IPS DF 6.9 (cell line): ENCODE measurements around the gene MIX23.

ENCODE experiments used
- DNase-seq: peaks from one replicate; pipeline ENCODE4 v3.0.0-alpha.2; 2013; ENCODE audit warnings: low read depth, low spot score
- H3K27ac ChIP-seq: one replicate; pipeline ENCODE4 v1.5.1; 2013; ENCODE audit warnings: low read length, control low read depth
- H3K27me3 ChIP-seq: 2 replicates; pipeline ENCODE4 v1.6.1; 2013; ENCODE audit warnings: mild to moderate bottlenecking, low read length; ENCODE audit not compliant: control insufficient read depth, insufficient read depth
- H3K36me3 ChIP-seq: 2 replicates; pipeline ENCODE4 v1.6.1; 2013; ENCODE audit warnings: low read length; ENCODE audit not compliant: control insufficient read depth, insufficient read depth
- H3K4me1 ChIP-seq: 2 replicates; pipeline ENCODE4 v1.6.1; 2013; ENCODE audit warnings: low read length; ENCODE audit not compliant: control insufficient read depth, insufficient read depth
- H3K4me3 ChIP-seq: 2 replicates; pipeline ENCODE4 v1.5.1; 2013; ENCODE audit warnings: mild to moderate bottlenecking, low read length
- H3K9me3 ChIP-seq: 2 replicates; pipeline ENCODE4 v1.6.1; 2013; ENCODE audit warnings: low read length, inconsistent platforms; ENCODE audit not compliant: control insufficient read depth, insufficient read depth
- WGBS: extraction: QIAGEN DNeasy Blood & Tissue Kit; methylation state at CpG from one replicate; pipeline ENCODE4 v1.1.7; 2013; ENCODE audit warnings: mixed read lengths, missing lambda C conversion rate; ENCODE audit not compliant: insufficient read length, insufficient coverage; 5-methylcytosine and 5-hydroxymethylcytosine counted together

MIX23 gene

DNA sequence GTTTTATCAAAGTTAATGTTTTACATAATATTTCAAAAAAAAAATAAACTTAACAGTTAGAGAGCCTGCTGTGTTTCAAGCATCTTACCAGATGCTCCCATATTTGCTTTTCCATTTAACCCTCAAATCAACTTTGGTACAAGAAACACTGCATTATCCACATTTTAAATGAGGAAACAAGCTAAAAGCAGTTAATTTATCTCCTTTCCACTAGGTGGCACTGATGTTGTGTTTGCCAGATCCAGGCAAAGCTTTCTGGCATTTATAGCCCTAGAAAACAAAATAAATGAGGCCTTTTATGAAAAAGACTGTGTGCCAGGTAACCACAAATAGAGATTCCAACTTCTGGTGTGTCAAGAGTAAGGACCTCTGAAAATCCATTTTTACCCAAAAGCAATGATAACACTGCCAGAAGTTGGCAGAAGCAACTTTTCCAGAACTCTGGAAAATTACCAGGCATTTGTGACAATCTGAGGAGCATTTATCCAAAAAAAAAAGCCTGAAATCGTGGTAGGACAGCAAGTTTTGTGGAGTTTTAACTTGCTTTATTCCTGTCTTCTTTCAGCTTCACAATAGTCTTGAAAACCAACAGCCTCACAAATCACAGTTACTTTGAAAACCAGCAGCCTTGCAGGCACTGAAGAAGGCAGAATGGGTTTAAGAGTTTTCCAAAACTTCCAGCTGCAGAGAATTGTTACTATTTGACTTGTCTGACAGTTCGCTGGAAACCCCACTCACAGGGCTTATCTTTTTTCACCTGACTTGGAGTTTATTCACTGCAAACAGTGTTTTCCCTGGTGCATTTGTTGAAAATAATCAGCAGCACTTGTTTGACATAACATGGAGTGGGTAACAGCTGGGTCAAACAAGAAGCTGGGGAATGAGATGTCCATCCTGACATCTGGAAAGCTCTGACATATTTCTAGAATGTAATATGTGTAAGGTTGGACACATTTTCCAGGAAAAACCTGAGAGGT, 10.1 kb upstream of the MIX23 start:
- H3K4me1 ChIP-seq, result no peaks in the 10 kb centered on the region
- no CpG with 5 or more reads among the region's 2 CpGs for whole genome bisulfite sequencing
- no peaks in the 10 kb centered on the region for H3K36me3 ChIP-seq
- no peak overlapping the region for H3K27ac ChIP-seq
- no peak for DNase-seq
- H3K27me3 ChIP-seq, result no peaks in the 10 kb centered on the region
- H3K4me3 ChIP-seq, result no peak overlapping the region
- H3K9me3 ChIP-seq, result no peaks in the 10 kb centered on the region

DNA sequence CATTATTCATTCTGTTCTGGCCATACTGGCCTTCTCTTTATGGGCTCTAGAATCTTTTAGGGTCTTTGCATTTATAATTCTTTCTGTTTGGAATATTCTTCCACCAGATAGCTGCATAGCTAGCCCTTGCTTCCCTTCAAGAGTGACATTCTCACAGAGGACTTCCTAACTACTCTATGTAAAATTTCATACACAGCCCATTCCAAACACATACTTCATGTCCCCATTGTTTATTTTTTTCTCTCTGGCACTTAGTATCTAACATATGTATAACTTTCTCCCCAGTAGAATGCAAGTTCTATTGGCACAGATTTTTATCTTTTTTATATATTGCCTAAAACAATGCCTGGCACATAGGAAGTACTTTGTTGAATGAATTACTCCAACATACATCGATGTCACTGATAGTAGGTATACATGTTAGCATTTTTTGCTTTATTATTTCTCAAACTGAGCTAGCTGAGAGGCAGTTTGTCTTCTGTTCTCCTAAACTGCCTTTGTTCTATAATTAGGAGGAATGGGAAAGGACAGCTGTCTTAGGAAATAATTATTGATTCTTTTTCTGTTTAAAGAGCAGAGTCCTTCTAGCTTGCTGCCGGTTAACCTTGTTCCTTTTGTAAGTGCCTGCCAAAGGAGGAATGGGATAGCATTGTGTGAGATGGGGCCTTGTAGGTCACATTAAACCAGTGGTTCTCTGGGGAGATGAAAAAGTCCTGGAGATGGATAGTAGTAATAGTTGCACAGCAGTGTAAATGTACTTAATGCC, 8.8 kb upstream of the MIX23 start:
- no CpG with 5 or more reads among the region's 2 CpGs for WGBS
- no peak for DNase-seq
- Histone ChIP-seq H3K27me3 (no peaks in the 10 kb centered on the region), H3K9me3 (no peaks in the 10 kb centered on the region), H3K4me1 (no peaks in the 10 kb centered on the region), H3K4me3 (no peak overlapping the region), H3K36me3 (no peaks in the 10 kb centered on the region), H3K27ac (no peak overlapping the region)

DNA sequence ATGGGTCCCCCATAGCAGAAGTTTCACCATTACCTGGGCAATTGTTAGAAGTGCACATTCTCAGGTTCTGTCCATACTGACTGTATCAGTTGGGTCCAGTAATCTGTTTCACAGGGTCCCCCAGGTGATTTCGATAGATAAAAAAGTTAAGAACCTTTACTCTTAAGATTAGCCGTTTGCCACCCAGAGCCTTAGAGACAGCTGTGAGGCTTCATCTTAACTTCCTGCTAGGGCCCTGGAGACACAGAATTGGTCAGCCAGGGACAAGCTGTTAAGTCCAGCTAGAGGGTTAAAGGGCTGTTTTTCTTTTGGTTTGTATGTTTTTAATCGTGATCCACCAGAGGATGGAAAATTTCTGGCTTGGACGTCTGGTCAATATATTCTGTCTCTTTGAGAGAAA, 7.6 kb upstream of the MIX23 start:
- Histone ChIP-seq H3K27me3 (no peaks in the 10 kb centered on the region), H3K4me3 (no peak overlapping the region), H3K4me1 (no peaks in the 10 kb centered on the region), H3K9me3 (no peaks in the 10 kb centered on the region), H3K27ac (no peak overlapping the region), H3K36me3 (no peaks in the 10 kb centered on the region)
- no CpG with 5 or more reads among the region's 4 CpGs for whole genome bisulfite sequencing
- no peak for DNase-seq

DNA sequence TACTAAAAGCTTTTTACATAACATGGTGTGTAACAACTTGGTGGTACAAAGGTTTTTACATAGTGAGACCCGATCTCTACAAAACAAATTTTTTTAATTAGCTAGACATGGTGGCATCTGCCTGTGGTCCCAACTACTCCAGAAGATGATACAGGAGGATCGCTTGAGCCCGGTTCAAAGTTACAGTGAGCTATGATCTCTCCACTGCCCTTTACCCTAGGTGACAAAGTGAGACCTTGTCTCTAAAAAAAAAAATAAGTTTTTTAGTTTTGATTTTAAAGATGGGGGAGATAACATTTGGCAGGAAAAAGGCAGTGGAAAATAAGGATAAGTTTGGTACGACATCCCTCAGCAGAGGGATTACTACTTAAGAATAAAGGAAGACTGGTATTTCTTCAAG, 6.9 kb upstream of the MIX23 start:
- Histone ChIP-seq H3K4me3 (no peak overlapping the region), H3K4me1 (no peaks in the 10 kb centered on the region), H3K9me3 (no peaks in the 10 kb centered on the region), H3K27me3 (no peaks in the 10 kb centered on the region), H3K36me3 (no peaks in the 10 kb centered on the region), H3K27ac (no peak overlapping the region)
- no CpG with 5 or more reads among the region's 4 CpGs for WGBS
- DNase-seq, result no peak

DNA sequence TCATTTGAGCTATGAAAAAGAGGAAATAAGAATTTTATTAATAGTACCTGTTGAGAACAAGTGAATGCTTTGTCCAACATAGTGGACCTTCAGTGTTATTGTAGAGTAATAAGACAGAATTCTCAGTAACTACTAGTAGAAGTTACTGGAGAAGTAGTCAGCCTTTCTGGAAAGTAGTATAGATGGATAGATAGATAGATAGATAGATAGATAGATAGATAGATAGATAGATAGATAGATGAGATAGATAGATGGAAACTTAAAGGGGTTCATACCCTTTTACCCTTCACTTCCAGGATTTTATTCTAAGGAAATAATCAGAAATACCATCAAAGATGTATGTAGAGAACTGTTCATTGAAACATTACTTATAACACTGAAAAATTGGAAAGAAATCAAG, 6.2 kb upstream of the MIX23 start:
- H3K9me3 ChIP-seq, result no peaks in the 10 kb centered on the region
- no peak for DNase-seq
- H3K27ac ChIP-seq, result no peak overlapping the region
- H3K4me1 ChIP-seq, result no peaks in the 10 kb centered on the region
- no peaks in the 10 kb centered on the region for H3K27me3 ChIP-seq
- H3K4me3 ChIP-seq, result no peak overlapping the region
- no peaks in the 10 kb centered on the region for H3K36me3 ChIP-seq

DNA sequence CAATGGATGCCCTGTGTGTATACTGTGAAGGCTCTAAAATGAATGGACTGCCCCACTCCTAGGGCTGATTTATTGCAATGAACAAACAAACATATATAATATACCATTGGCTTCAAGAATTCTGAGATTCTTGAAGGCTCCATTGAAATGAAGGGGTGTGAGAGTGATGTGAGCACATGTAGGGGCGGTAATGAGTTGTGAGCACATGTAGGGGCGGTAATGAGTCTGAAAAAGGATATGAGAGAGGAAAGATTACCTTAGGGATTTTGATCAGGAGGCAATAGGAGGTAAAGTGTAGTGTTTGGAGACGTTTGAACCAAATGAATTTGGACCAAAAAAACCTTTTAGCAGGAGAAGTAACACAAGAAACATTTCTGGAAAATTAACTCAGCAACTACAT, 4.7 kb upstream of the MIX23 start:
- Histone ChIP-seq H3K4me1 (no peaks in the 10 kb centered on the region), H3K27me3 (no peaks in the 10 kb centered on the region), H3K4me3 (no peak overlapping the region), H3K9me3 (no peaks in the 10 kb centered on the region), H3K36me3 (no peaks in the 10 kb centered on the region), H3K27ac (no peak overlapping the region)
- WGBS, result no CpG with 5 or more reads among the region's 3 CpGs
- DNase-seq, result no peak

DNA sequence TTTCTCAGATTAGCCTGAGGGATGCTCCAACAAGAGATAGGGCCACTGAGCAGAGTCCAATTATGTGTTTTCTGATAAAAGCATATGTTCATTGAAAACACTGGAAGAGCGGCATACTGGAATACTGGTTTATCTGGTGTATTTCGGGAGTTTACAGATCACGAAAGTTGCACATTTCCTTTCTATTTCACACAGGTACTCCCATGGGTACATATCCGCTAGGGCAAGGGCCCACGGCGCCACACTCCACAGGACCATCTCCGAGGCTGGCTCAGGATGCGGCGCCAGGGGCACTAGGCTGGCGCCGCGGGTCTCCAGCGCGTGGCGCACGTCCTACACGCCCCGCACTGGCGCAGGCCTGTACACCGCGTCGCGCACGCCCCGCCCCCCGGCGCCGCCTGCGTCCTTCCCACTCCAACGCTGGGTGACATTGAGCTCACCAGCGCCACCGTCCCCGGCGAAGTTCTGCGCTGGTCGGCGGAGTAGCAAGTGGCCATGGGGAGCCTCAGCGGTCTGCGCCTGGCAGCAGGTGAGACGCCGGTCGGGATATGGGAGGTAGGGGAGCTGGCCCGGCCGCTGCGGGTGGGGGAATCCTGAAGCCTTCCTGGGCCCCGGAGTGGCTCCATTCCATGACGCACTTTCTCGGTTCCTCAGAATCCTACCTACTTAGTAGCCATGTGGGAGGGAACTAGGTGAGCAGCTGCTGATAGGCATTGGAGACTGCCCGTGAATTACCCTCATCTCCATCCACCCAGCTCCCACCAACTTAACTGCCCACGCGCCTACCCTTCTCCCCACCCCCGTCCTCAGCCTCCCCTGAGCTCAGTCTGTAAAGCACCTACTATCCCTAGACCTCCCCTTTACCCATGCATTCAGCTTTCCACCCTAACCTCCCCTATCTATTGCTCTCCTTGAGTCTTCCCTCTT, 1.0 kb upstream of the MIX23 start, which contains the start of gene FAM162A:
TSS of gene FAM162A (plus strand) at position 412 of the 927 bp plus-strand sequence. CDS start at position 496, 84 bp downstream.
- H3K36me3 ChIP-seq, result no peaks in the 10 kb centered on the region
- no peaks in the 10 kb centered on the region for H3K4me1 ChIP-seq
- H3K27me3 ChIP-seq, result no peaks in the 10 kb centered on the region
- H3K27ac ChIP-seq, result no peak within 1 kb of the TSS
- peak within 1 kb of the TSS; percentile 98 for H3K4me3 ChIP-seq
- no CpG with 5 or more reads among the region's 52 CpGs for WGBS
- peak; percentile 94 for DNase-seq
- H3K9me3 ChIP-seq, result no peaks in the 10 kb centered on the region

DNA sequence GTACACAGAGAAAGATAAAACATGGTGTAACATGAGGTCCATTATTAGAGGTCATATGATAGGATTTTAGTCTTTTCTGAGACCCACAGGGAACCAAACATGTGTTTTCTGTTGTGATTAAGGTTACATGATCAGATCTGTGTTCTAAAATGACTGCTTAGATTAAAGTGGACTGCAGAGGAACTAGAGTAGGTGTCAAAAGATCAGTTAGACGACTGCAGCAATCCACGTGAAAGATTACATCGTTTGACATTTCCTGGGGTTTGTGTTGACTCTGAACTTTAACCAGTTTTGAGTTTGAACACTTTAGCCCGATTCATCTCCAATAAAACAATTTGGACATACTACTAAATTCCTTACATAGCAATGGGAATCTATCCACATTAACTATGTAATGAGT, 5.1 kb downstream of the MIX23 start:
- Histone ChIP-seq H3K36me3 (no peaks in the 10 kb centered on the region; the same call in 1 of the 2 replicates), H3K4me3 (no peak overlapping the region), H3K4me1 (no peaks in the 10 kb centered on the region), H3K9me3 (no peaks in the 10 kb centered on the region), H3K27ac (no peak overlapping the region), H3K27me3 (no peaks in the 10 kb centered on the region)
- no peak for DNase-seq
- WGBS, result no CpG with 5 or more reads among the region's 4 CpGs

DNA sequence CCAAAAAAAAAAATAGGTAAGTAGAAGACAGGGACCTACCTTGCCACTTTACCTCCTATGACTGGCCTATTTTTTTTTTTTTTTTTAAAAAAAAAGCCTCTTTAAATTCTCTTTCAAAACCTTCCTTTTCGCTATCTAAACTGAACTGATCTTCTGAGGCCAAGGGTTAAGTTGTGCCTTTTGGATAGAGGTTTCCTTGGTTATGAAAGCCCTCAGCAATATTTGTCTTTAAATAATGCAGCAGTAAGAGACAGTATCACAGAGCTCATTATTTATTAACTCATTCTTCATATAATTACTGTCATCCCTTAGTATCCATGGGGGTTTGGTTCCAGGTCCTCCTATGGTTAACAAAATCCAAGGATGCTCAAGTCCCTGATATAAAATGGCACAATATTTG, 9.0 kb downstream of the MIX23 start:
- DNase-seq, result no peak
- H3K36me3 ChIP-seq, result no peaks in the 10 kb centered on the region; the same call in 1 of the 2 replicates
- H3K4me3 ChIP-seq, result no peak overlapping the region
- no peaks in the 10 kb centered on the region for H3K27me3 ChIP-seq
- no peak overlapping the region for H3K27ac ChIP-seq
- WGBS, result 100% methylated on average over 1 of the region's 1 CpG
- no peaks in the 10 kb centered on the region for H3K9me3 ChIP-seq
- no peaks in the 10 kb centered on the region for H3K4me1 ChIP-seq

DNA sequence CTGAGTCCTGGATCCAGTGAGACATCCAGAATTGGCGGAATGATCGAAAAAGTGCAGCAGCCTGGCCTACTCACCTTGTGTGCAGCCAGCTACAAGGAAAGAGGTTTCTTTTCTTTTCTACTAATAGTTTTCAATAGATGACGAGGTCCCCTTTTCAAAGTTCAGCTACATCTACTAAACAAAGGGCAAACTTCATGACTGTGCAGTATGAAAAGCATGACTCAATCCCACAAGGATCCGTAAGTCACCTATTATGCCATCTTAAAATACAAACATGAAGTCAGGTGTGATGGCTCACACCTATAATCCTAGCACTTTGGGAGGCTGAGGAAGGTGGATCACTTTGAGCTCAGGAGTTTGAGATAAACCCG, 16.7 kb downstream of the MIX23 start:
- H3K36me3 ChIP-seq, result peaks cover 8% of the 10 kb centered on the region; the same call in 1 of the 2 replicates
- H3K27me3 ChIP-seq, result no peaks in the 10 kb centered on the region
- H3K27ac ChIP-seq, result no peak overlapping the region
- WGBS, result no CpG with 5 or more reads among the region's 5 CpGs
- no peaks in the 10 kb centered on the region for H3K4me1 ChIP-seq
- DNase-seq, result no peak
- H3K4me3 ChIP-seq, result no peak overlapping the region
- no peaks in the 10 kb centered on the region for H3K9me3 ChIP-seq
